Measurements from ENCODE around the gene TDP1.

Gene TDP1

DNA sequence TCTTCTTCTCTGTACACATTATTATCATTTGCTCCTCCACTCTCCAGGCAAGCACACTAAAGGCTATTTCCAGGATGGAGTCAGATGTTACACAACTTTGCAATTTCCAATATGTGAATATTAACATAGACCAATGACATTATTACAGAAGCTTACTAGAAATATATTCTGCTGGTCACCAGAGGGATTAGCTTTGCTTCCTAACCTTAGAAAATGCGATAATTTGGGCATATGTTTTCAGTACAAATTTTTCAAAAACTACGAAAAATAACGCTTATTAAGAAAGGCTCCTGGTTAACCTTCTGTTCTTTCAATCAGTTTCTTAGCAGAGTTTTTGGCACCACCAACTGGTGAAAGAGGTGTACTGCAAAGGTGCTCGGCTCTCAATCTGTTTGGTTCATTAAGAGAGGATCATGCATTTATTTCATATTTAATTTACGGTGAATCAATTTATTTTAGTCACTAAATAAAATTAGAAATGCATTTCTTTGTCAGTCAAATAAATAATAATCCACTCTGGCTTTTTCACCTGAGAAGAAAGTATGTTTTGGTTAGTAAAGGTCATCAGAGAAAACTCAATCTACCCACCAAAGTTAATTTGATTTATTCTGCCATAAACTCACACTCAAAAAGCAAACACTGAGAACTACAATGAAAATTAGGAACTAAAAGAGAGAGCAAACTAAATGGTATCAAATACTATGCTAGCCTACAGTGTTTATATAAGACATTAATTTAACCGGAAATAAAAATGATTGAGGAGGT lies 40.4 kb upstream of the TDP1 start:
- Histone ChIP-seq H3K4me3 (ENCODE audit: low read depth in 1 of 2, low read length in 2 of 2) (no peak overlapping the region), H3K9me3 (ENCODE audit: control insufficient read depth in 1 of 2, low read length in 2 of 2) (no peaks in the 10 kb centered on the region), H3K27ac (ENCODE audit: low read depth, low read length) (no peak overlapping the region), H3K9ac (ENCODE audit: low read depth in 1 of 2, low read length in 2 of 2) (no peak overlapping the region), H3K36me3 (ENCODE audit: control insufficient read depth in 1 of 2, insufficient read depth in 2 of 2, low read length in 2 of 2) (no peaks in the 10 kb centered on the region), H3K4me1 (ENCODE audit: control insufficient read depth in 1 of 2, insufficient read depth in 2 of 2, low read length in 2 of 2) (peaks cover 23 to 24% of the 10 kb centered on the region in 2 donors), H3K27me3 (ENCODE audit: control insufficient read depth in 1 of 2, insufficient read depth in 2 of 2, low read length in 2 of 2) (no peaks in the 10 kb centered on the region)

DNA sequence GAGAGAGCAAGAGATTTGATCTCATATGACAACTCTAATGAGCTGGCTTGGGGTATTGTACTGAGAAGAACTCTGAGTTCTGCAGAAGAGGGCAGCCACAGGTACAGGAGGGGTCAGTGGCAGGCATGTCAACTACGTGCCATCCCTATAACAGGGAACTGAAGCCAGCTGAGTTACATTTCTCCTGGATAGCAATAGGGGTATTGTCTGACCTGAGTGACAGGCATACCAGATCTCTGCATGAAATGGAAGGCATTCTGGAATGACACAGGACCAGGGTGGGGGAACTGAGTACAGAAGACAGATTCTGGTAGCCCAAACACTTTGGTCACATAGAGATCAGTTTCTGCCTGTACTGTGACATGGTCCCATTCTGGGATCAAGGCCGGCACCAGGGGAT lies 37.0 kb upstream of the TDP1 start:
- H3K27ac ChIP-seq (ENCODE audit: low read depth, low read length): no peak overlapping the region
- H3K36me3 ChIP-seq (ENCODE audit: control insufficient read depth in 1 of 2, insufficient read depth in 2 of 2, low read length in 2 of 2): no peaks in the 10 kb centered on the region
- no peaks in the 10 kb centered on the region for H3K4me1 ChIP-seq (ENCODE audit: control insufficient read depth in 1 of 2, insufficient read depth in 2 of 2, low read length in 2 of 2)
- no peaks in the 10 kb centered on the region for H3K27me3 ChIP-seq (ENCODE audit: control insufficient read depth in 1 of 2, insufficient read depth in 2 of 2, low read length in 2 of 2)
- no peaks in the 10 kb centered on the region for H3K9me3 ChIP-seq (ENCODE audit: control insufficient read depth in 1 of 2, low read length in 2 of 2)
- H3K9ac ChIP-seq (ENCODE audit: low read depth in 1 of 2, low read length in 2 of 2): no peak overlapping the region
- no peak overlapping the region for H3K4me3 ChIP-seq (ENCODE audit: low read depth in 1 of 2, low read length in 2 of 2)

DNA sequence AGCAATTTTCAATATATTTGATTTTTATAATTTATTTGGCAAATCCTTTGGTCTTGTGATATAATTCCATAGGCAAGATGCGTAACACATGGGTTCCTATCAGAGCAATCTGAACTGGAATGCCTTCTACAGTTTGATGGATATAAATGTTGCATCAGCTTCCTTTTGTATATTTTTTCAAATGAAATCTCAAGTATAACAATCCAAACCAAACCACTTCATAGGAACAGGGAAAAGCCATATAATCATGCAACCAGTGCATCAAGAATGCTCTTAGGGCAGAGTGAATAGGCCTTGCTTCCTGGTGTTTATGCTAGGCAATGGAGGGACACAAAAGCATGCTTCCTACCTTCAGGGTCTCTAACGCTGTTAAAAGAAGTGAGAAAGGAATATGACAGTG lies 35.7 kb upstream of the TDP1 start:
- Histone ChIP-seq H3K36me3 (ENCODE audit: control insufficient read depth in 1 of 2, insufficient read depth in 2 of 2, low read length in 2 of 2) (no peaks in the 10 kb centered on the region), H3K9me3 (ENCODE audit: control insufficient read depth in 1 of 2, low read length in 2 of 2) (no peaks in the 10 kb centered on the region), H3K4me3 (ENCODE audit: low read depth in 1 of 2, low read length in 2 of 2) (no peak overlapping the region), H3K4me1 (ENCODE audit: control insufficient read depth in 1 of 2, insufficient read depth in 2 of 2, low read length in 2 of 2) (peaks cover 0 to 7% of the 10 kb centered on the region in 2 donors), H3K9ac (ENCODE audit: low read depth in 1 of 2, low read length in 2 of 2) (no peak overlapping the region), H3K27me3 (ENCODE audit: control insufficient read depth in 1 of 2, insufficient read depth in 2 of 2, low read length in 2 of 2) (no peaks in the 10 kb centered on the region), H3K27ac (ENCODE audit: low read depth, low read length) (no peak overlapping the region)

- H3K36me3 ChIP-seq (ENCODE audit: control insufficient read depth in 1 of 2, insufficient read depth in 2 of 2, low read length in 2 of 2): no peaks in the 10 kb centered on the region
- H3K9ac ChIP-seq (ENCODE audit: low read depth in 1 of 2, low read length in 2 of 2): no peak overlapping the region
- no peaks in the 10 kb centered on the region for H3K27me3 ChIP-seq (ENCODE audit: control insufficient read depth in 1 of 2, insufficient read depth in 2 of 2, low read length in 2 of 2)
- H3K9me3 ChIP-seq (ENCODE audit: control insufficient read depth in 1 of 2, low read length in 2 of 2): no peaks in the 10 kb centered on the region
- no peak overlapping the region for H3K4me3 ChIP-seq (ENCODE audit: low read depth in 1 of 2, low read length in 2 of 2)
- H3K27ac ChIP-seq (ENCODE audit: low read depth, low read length): no peak overlapping the region
- peaks cover 0 to 7% of the 10 kb centered on the region in 2 donors for H3K4me1 ChIP-seq (ENCODE audit: control insufficient read depth in 1 of 2, insufficient read depth in 2 of 2, low read length in 2 of 2)
These were observed 34.4 kb upstream of the TDP1 start for GRCh38 chr14:89921346-89921745.

DNA sequence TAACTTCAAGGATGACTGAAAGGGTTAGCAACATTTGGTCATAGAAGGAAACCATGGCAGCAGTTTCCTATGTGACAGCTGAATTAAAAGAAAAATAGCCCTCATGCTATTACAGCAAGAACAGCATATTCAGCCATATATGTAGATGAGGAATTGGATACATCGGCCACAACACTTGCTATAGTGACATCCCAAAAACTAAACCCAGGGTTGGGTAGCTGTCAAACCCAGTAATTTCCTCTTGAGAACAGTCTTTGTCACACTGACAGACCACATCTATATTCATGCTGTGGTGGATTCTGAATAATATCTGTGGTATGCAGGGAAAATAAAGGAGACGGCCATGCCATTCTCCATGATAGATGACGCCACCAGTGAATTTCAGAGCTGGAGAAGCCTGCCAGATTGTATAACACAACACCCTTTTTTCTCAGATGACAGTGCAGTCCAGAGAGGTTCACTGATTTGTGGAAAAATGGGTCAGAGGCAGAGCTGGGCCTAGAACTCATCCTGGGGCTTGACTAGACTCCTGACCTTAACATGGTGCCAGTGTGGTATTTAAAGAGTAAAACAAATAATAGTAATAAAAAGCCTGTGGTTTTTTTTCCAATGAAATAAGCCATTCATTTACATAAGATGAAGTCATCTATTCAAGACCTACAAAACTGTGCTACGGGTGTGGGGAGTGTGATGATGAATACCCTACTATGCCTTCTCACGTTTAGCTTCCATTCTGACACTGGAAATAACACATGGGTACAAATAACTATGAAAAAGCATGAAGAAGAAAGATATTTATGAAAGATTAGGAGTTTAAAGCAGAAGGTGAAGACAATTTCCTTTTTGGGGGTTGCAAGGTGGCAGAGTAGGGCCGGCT lies 33.5 kb upstream of the TDP1 start:
- no peak overlapping the region for H3K4me3 ChIP-seq (ENCODE audit: low read depth in 1 of 2, low read length in 2 of 2)
- no peaks in the 10 kb centered on the region for H3K27me3 ChIP-seq (ENCODE audit: control insufficient read depth in 1 of 2, insufficient read depth in 2 of 2, low read length in 2 of 2)
- H3K36me3 ChIP-seq (ENCODE audit: control insufficient read depth in 1 of 2, insufficient read depth in 2 of 2, low read length in 2 of 2): no peaks in the 10 kb centered on the region
- H3K9ac ChIP-seq (ENCODE audit: low read depth in 1 of 2, low read length in 2 of 2): no peak overlapping the region
- H3K27ac ChIP-seq (ENCODE audit: low read depth, low read length): no peak overlapping the region
- H3K4me1 ChIP-seq (ENCODE audit: control insufficient read depth in 1 of 2, insufficient read depth in 2 of 2, low read length in 2 of 2): peaks cover 0 to 7% of the 10 kb centered on the region in 2 donors
- H3K9me3 ChIP-seq (ENCODE audit: control insufficient read depth in 1 of 2, low read length in 2 of 2): no peaks in the 10 kb centered on the region

DNA sequence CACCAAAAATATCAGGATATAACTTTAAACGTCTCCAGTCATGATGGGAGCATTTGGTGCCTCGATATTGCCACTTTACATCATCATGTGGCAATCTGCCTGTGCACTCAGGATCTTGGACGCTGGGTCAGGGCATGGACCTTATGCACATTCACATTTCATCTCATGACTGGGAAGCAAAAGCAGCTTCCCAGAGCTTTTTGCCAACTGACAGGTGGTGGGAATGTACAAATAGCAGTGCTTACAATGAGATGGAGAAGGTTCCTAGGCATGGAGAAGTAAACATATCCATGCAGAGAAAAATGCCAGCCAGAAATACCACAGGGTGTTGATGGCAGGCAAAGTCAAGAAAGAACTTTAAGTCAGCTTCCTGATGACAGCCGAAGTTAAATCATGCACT lies 31.5 kb upstream of the TDP1 start:
- Histone ChIP-seq H3K9me3 (ENCODE audit: control insufficient read depth in 1 of 2, low read length in 2 of 2) (no peaks in the 10 kb centered on the region), H3K9ac (ENCODE audit: low read depth in 1 of 2, low read length in 2 of 2) (no peak overlapping the region), H3K27me3 (ENCODE audit: control insufficient read depth in 1 of 2, insufficient read depth in 2 of 2, low read length in 2 of 2) (no peaks in the 10 kb centered on the region), H3K4me3 (ENCODE audit: low read depth in 1 of 2, low read length in 2 of 2) (no peak overlapping the region), H3K4me1 (ENCODE audit: control insufficient read depth in 1 of 2, insufficient read depth in 2 of 2, low read length in 2 of 2) (peaks cover 0 to 7% of the 10 kb centered on the region in 2 donors), H3K36me3 (ENCODE audit: control insufficient read depth in 1 of 2, insufficient read depth in 2 of 2, low read length in 2 of 2) (no peaks in the 10 kb centered on the region), H3K27ac (ENCODE audit: low read depth, low read length) (no peak overlapping the region)

- Histone ChIP-seq H3K9ac (ENCODE audit: low read depth in 1 of 2, low read length in 2 of 2) (no peak overlapping the region), H3K4me1 (ENCODE audit: control insufficient read depth in 1 of 2, insufficient read depth in 2 of 2, low read length in 2 of 2) (peaks cover 0 to 7% of the 10 kb centered on the region in 2 donors), H3K4me3 (ENCODE audit: low read depth in 1 of 2, low read length in 2 of 2) (no peak overlapping the region), H3K27me3 (ENCODE audit: control insufficient read depth in 1 of 2, insufficient read depth in 2 of 2, low read length in 2 of 2) (no peaks in the 10 kb centered on the region), H3K27ac (ENCODE audit: low read depth, low read length) (no peak overlapping the region), H3K36me3 (ENCODE audit: control insufficient read depth in 1 of 2, insufficient read depth in 2 of 2, low read length in 2 of 2) (peaks cover 0 to 3% of the 10 kb centered on the region in 2 donors), H3K9me3 (ENCODE audit: control insufficient read depth in 1 of 2, low read length in 2 of 2) (no peaks in the 10 kb centered on the region)
These were observed 29.0 kb upstream of the TDP1 start for GRCh38 chr14:89926694-89927093.

GRCh38 chr14:89927186-89927865 lies 28.4 kb upstream of the TDP1 start:
- Histone ChIP-seq H3K4me3 (ENCODE audit: low read depth in 1 of 2, low read length in 2 of 2) (no peak overlapping the region), H3K9ac (ENCODE audit: low read depth in 1 of 2, low read length in 2 of 2) (no peak overlapping the region), H3K4me1 (ENCODE audit: control insufficient read depth in 1 of 2, insufficient read depth in 2 of 2, low read length in 2 of 2) (peaks cover 0 to 7% of the 10 kb centered on the region in 2 donors), H3K27me3 (ENCODE audit: control insufficient read depth in 1 of 2, insufficient read depth in 2 of 2, low read length in 2 of 2) (no peaks in the 10 kb centered on the region), H3K27ac (ENCODE audit: low read depth, low read length) (no peak overlapping the region), H3K36me3 (ENCODE audit: control insufficient read depth in 1 of 2, insufficient read depth in 2 of 2, low read length in 2 of 2) (peaks cover 0 to 3% of the 10 kb centered on the region in 2 donors), H3K9me3 (ENCODE audit: control insufficient read depth in 1 of 2, low read length in 2 of 2) (no peaks in the 10 kb centered on the region)

GRCh38 chr14:89933002-89933401 lies 22.7 kb upstream of the TDP1 start:
- H3K9me3 ChIP-seq (ENCODE audit: control insufficient read depth in 1 of 2, low read length in 2 of 2): no peaks in the 10 kb centered on the region
- no peak overlapping the region for H3K4me3 ChIP-seq (ENCODE audit: low read depth in 1 of 2, low read length in 2 of 2)
- no peaks in the 10 kb centered on the region for H3K27me3 ChIP-seq (ENCODE audit: control insufficient read depth in 1 of 2, insufficient read depth in 2 of 2, low read length in 2 of 2)
- H3K36me3 ChIP-seq (ENCODE audit: control insufficient read depth in 1 of 2, insufficient read depth in 2 of 2, low read length in 2 of 2): peaks cover 0 to 3% of the 10 kb centered on the region in 2 donors
- H3K9ac ChIP-seq (ENCODE audit: low read depth in 1 of 2, low read length in 2 of 2): no peak overlapping the region
- H3K4me1 ChIP-seq (ENCODE audit: control insufficient read depth in 1 of 2, insufficient read depth in 2 of 2, low read length in 2 of 2): no peaks in the 10 kb centered on the region
- no peak overlapping the region for H3K27ac ChIP-seq (ENCODE audit: low read depth, low read length)

DNA sequence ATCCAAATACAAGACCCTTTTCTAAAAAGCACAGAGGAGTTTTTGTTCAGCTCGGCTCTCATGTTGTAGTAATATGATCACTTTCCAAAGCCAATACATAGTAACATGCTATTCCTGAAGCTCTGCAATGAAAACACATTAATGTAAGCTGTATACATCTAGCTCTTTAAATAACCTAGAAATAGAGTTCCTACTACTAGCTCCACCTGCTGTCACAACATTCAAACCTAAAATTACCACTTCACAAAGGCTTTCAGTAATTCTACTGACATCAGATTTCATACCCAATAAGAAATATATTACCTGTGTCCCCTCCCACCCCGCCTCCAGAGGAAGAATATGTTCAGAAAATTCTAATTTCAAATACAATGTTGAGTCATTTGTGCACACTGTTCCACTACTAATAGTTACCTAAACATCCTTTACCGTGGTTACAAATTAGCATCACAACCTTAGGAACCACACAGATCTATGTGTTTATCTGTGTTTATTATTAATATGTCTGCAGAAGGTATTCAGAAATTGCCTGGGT lies 19.0 kb upstream of the TDP1 start:
- no peak overlapping the region for H3K4me3 ChIP-seq (ENCODE audit: low read depth in 1 of 2, low read length in 2 of 2)
- H3K9ac ChIP-seq (ENCODE audit: low read depth in 1 of 2, low read length in 2 of 2): no peak overlapping the region
- no peaks in the 10 kb centered on the region for H3K36me3 ChIP-seq (ENCODE audit: control insufficient read depth in 1 of 2, insufficient read depth in 2 of 2, low read length in 2 of 2)
- no peaks in the 10 kb centered on the region for H3K9me3 ChIP-seq (ENCODE audit: control insufficient read depth in 1 of 2, low read length in 2 of 2)
- H3K27ac ChIP-seq (ENCODE audit: low read depth, low read length): no peak overlapping the region
- H3K4me1 ChIP-seq (ENCODE audit: control insufficient read depth in 1 of 2, insufficient read depth in 2 of 2, low read length in 2 of 2): no peaks in the 10 kb centered on the region
- H3K27me3 ChIP-seq (ENCODE audit: control insufficient read depth in 1 of 2, insufficient read depth in 2 of 2, low read length in 2 of 2): no peaks in the 10 kb centered on the region

Data from duodenal mucosa (tissue), 2 donors.